Measurements from ENCODE around the gene ELOVL1.

ELOVL1 gene

DNA sequence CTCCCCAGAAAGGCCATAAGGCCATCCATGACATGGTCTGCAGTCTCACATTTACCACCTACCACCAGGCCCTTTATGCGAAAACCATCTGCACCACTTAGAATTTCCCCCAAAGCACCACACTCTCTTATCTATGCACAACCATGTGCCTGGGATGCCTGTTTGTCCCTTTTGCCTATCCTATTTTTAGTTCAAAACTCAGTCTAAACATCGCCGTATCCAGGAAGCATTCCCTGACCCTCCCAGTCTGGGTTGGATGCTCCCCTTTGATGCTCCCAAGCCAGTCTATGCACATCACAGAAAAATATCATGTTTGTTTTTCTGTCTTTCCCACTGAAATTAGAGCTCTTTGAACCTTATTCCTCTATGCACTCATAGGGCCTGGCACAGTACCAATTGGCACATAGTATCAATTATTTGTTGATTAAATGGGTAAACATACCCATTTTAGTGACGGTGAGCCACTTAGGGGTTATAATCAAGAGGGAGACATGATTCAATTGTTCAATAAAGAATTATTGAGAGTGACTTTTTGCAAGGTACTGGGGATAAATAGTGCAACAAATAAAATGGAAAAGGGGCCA lies 23.5 kb downstream of the ELOVL1 start:
- no peaks in the 10 kb centered on the region for H3K4me1 ChIP-seq
- DNase-seq (ENCODE audit: low spot score in 2 of 2), result no peak
- in situ Hi-C loops (cut with MboI; ENCODE audit: low sequenced_read_pairs), result no loop called here
- no peaks in the 10 kb centered on the region for H3K27me3 ChIP-seq (ENCODE audit: low read depth)
- no peaks in the 10 kb centered on the region for H3K9me3 ChIP-seq
- no peak overlapping the region for H3K4me3 ChIP-seq
- no peaks in the 10 kb centered on the region for H3K36me3 ChIP-seq (replicated peaks)

GRCh38 chr1:43340559-43340958 lies 27.3 kb downstream of the ELOVL1 start:
- H3K4me1 ChIP-seq, result no peaks in the 10 kb centered on the region
- no peaks in the 10 kb centered on the region for H3K9me3 ChIP-seq
- H3K4me3 ChIP-seq, result no peak overlapping the region
- in situ Hi-C loops (cut with MboI; ENCODE audit: low sequenced_read_pairs), result no loop called here
- no peaks in the 10 kb centered on the region for H3K27me3 ChIP-seq (ENCODE audit: low read depth)
- DNase-seq (ENCODE audit: low spot score in 2 of 2), result no peak
- no peaks in the 10 kb centered on the region for H3K36me3 ChIP-seq (replicated peaks)

GRCh38 chr1:43339584-43340232 lies 28.1 kb downstream of the ELOVL1 start:
- H3K27me3 ChIP-seq (ENCODE audit: low read depth), result no peaks in the 10 kb centered on the region
- no peak for DNase-seq (ENCODE audit: low spot score in 2 of 2)
- no peaks in the 10 kb centered on the region for H3K36me3 ChIP-seq (replicated peaks)
- H3K4me1 ChIP-seq, result no peaks in the 10 kb centered on the region
- H3K9me3 ChIP-seq, result no peaks in the 10 kb centered on the region
- in situ Hi-C loops (cut with MboI; ENCODE audit: low sequenced_read_pairs), result no loop called here
- H3K4me3 ChIP-seq, result no peak overlapping the region

DNA sequence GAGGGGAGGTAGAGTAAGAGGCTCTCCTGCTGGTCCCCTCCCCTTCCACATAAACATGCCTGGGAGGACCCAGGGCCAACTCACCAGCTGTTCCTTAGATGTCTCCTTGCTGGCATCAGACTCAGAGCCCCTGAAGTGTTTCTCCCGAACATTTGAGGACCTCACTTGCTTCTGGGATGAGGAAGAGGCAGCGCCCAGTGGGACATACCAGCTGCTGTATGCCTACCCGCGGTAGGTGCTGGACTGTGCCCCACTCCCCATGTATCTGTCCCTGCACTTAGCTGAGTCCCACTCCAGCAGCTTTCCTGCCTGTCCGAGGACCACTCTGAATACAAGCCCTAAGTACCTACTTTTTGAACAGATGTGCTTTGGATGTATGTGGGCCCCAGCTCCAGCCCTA lies 29.8 kb downstream of the ELOVL1 start:
- Histone ChIP-seq H3K4me3 (no peak overlapping the region), H3K9me3 (no peaks in the 10 kb centered on the region), H3K4me1 (no peaks in the 10 kb centered on the region), H3K27me3 (ENCODE audit: low read depth) (no peaks in the 10 kb centered on the region), H3K36me3 (replicated peaks) (no peaks in the 10 kb centered on the region)
- no peak for DNase-seq (ENCODE audit: low spot score in 2 of 2)
- in situ Hi-C loops (cut with MboI; ENCODE audit: low sequenced_read_pairs), result no loop called here

DNA sequence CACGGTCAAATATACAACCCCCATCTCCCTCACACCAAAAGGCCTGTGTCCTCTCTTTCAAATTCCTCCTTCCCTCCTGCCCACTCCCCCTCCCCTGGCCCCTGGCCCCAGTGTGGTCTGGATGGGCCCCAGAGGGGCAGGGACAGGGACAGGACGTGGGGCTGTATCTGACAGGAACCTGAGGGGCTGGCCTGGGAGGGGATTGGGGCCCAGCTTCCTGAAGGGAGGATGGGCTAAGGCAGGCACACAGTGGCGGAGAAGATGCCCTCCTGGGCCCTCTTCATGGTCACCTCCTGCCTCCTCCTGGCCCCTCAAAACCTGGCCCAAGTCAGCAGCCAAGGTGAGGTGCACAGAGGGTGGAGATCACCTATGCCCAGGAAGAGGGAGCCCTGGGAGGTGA lies 30.2 kb downstream of the ELOVL1 start, which contains the start of gene MPL:
TSS of gene MPL (plus strand) at position 231 of the 400 bp plus-strand sequence. CDS start at position 262, 31 bp downstream.
- Histone ChIP-seq H3K4me1 (no peaks in the 10 kb centered on the region), H3K9me3 (no peaks in the 10 kb centered on the region), H3K27me3 (ENCODE audit: low read depth) (no peaks in the 10 kb centered on the region), H3K4me3 (no peak within 1 kb of the TSS), H3K36me3 (replicated peaks) (no peaks in the 10 kb centered on the region)
- DNase-seq (ENCODE audit: low spot score in 2 of 2), result no peak
- in situ Hi-C loops (cut with MboI; ENCODE audit: low sequenced_read_pairs), result no loop called here

- Histone ChIP-seq H3K9me3 (no peaks in the 10 kb centered on the region), H3K4me1 (no peaks in the 10 kb centered on the region), H3K27me3 (ENCODE audit: low read depth) (no peaks in the 10 kb centered on the region), H3K36me3 (replicated peaks) (no peaks in the 10 kb centered on the region), H3K4me3 (no peak overlapping the region)
- DNase-seq (ENCODE audit: low spot score in 2 of 2), result no peak
- in situ Hi-C loops (cut with MboI; ENCODE audit: low sequenced_read_pairs), result no loop called here
Measured at GRCh38 chr1:43334453-43335205, 33.2 kb downstream of the ELOVL1 start.

- H3K4me3 ChIP-seq, result no peak overlapping the region
- no peaks in the 10 kb centered on the region for H3K4me1 ChIP-seq
- no peak for DNase-seq (ENCODE audit: low spot score in 2 of 2)
- no peaks in the 10 kb centered on the region for H3K9me3 ChIP-seq
- in situ Hi-C loops (cut with MboI; ENCODE audit: low sequenced_read_pairs), result no loop called here
- no peaks in the 10 kb centered on the region for H3K36me3 ChIP-seq (replicated peaks)
- no peaks in the 10 kb centered on the region for H3K27me3 ChIP-seq (ENCODE audit: low read depth)
Measured at GRCh38 chr1:43331688-43332087, 36.1 kb downstream of the ELOVL1 start.

DNA sequence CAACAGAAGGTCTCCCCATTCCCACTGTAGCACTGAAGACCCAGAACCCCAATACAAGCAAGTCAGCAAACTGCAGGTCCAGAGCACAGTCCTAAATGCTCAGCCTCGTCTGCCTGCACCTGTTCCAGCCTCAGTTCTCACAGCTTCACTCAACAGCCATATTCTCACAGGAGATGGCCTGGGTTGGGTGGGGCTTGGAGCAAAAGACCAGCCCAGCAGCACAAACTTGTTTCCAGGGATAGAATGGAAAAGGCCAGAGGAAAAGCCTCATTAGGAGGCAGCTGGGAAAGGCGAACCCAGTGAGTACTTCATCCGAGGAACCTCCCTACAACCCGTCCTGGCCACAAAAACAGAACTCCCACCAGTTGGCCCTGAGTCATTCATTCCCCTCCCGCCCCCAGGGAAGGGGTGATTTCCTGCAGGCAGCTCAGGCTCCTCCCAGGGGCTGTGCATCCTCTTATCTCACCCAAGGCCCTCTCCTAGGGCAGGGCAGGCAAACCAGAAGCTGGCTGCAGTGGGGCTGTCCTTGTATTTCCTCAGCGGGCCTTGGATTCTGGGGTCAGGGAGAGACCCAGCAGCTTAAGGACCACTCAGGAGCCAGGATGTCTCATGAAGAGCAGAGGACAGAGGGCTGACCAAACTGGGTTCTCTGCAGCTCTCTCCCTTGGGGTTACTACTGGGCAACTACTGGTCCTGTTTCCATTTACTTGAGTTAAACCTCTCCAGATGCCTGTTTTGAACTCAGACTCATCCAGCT lies 37.6 kb downstream of the ELOVL1 start:
- H3K27me3 ChIP-seq (ENCODE audit: low read depth), result no peaks in the 10 kb centered on the region
- H3K4me1 ChIP-seq, result no peaks in the 10 kb centered on the region
- DNase-seq (ENCODE audit: low spot score in 2 of 2), result no peak
- peaks cover 3% of the 10 kb centered on the region; the same call in 1 of the 2 replicates for H3K9me3 ChIP-seq
- no peak overlapping the region for H3K4me3 ChIP-seq
- H3K36me3 ChIP-seq (replicated peaks), result no peaks in the 10 kb centered on the region
- in situ Hi-C loops (cut with MboI; ENCODE audit: low sequenced_read_pairs), result no loop called here

- H3K4me1 ChIP-seq, result no peaks in the 10 kb centered on the region
- H3K27me3 ChIP-seq (ENCODE audit: low read depth), result no peaks in the 10 kb centered on the region
- no peak overlapping the region for H3K4me3 ChIP-seq
- in situ Hi-C loops (cut with MboI; ENCODE audit: low sequenced_read_pairs), result no loop called here
- DNase-seq (ENCODE audit: low spot score in 2 of 2), result no peak
- H3K9me3 ChIP-seq, result peaks cover 3% of the 10 kb centered on the region; the same call in 1 of the 2 replicates
- H3K36me3 ChIP-seq (replicated peaks), result no peaks in the 10 kb centered on the region
Measured at GRCh38 chr1:43327549-43328292, 40.1 kb downstream of the ELOVL1 start.

DNA sequence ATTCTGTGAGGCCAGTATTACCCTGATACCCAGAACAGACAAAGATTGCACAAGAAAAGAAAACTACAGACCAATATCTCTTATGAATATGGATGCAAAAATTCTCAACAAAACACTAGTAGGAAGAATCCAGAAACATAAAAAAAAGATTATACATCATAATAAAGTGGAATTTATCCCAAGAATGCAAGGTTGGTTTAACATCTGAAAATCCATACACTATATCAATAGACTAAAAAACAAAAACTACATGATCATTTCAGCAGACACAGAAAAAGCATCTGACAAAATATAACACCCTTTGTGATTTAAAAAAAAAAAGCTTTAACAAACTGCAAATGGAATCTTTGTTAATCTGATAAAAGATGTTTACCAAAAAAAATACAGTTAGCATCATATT lies 42.4 kb downstream of the ELOVL1 start:
- H3K4me3 ChIP-seq, result no peak overlapping the region
- no peaks in the 10 kb centered on the region for H3K27me3 ChIP-seq (ENCODE audit: low read depth)
- in situ Hi-C loops (cut with MboI; ENCODE audit: low sequenced_read_pairs), result no loop called here
- no peaks in the 10 kb centered on the region for H3K36me3 ChIP-seq (replicated peaks)
- no peak for DNase-seq (ENCODE audit: low spot score in 2 of 2)
- peaks cover 3% of the 10 kb centered on the region; the same call in 1 of the 2 replicates for H3K9me3 ChIP-seq
- no peaks in the 10 kb centered on the region for H3K4me1 ChIP-seq

GRCh38 chr1:43324810-43325209 lies 43.0 kb downstream of the ELOVL1 start:
- no peaks in the 10 kb centered on the region for H3K4me1 ChIP-seq
- in situ Hi-C loops (cut with MboI; ENCODE audit: low sequenced_read_pairs), result no loop called here
- H3K4me3 ChIP-seq, result no peak overlapping the region
- H3K27me3 ChIP-seq (ENCODE audit: low read depth), result no peaks in the 10 kb centered on the region
- DNase-seq (ENCODE audit: low spot score in 2 of 2), result no peak
- H3K9me3 ChIP-seq, result peaks cover 3% of the 10 kb centered on the region; the same call in 1 of the 2 replicates
- H3K36me3 ChIP-seq (replicated peaks), result no peaks in the 10 kb centered on the region

- H3K4me1 ChIP-seq, result no peaks in the 10 kb centered on the region
- no peaks in the 10 kb centered on the region for H3K27me3 ChIP-seq (ENCODE audit: low read depth)
- peaks cover 3% of the 10 kb centered on the region; the same call in 1 of the 2 replicates for H3K9me3 ChIP-seq
- H3K36me3 ChIP-seq (replicated peaks), result no peaks in the 10 kb centered on the region
- no peak overlapping the region for H3K4me3 ChIP-seq
- DNase-seq (ENCODE audit: low spot score in 2 of 2), result no peak
- in situ Hi-C loops (cut with MboI; ENCODE audit: low sequenced_read_pairs), result no loop called here
Measured at GRCh38 chr1:43322506-43322905, 45.3 kb downstream of the ELOVL1 start.

DNA sequence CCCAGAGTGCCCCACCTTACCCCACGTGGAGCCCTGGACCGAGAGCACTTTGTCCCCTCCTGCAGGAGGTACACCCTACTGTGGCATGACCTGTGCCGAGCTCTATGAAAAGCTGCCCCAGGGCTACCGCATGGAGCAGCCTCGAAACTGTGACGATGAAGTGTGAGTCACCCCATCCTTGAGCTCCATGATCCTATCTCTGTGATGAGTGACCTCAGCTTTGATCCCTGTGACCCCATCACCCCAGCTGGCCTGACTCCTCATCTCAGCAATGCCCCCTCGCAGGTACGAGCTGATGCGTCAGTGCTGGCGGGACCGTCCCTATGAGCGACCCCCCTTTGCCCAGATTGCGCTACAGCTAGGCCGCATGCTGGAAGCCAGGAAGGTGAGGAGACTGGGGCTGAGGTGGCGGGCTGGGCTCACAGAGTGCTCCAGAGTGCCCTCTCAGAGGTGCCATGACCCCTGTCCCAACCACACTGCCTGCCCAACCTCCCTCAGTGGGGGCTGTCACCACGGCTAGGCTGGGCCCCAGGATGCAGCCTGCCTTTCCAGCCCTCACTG lies 46.4 kb downstream of the ELOVL1 start:
- Histone ChIP-seq H3K4me1 (no peaks in the 10 kb centered on the region), H3K4me3 (no peak overlapping the region), H3K36me3 (replicated peaks) (no peaks in the 10 kb centered on the region), H3K27me3 (ENCODE audit: low read depth) (no peaks in the 10 kb centered on the region), H3K9me3 (peaks cover 3% of the 10 kb centered on the region; the same call in 1 of the 2 replicates)
- in situ Hi-C loops (cut with MboI; ENCODE audit: low sequenced_read_pairs), result no loop called here
- DNase-seq (ENCODE audit: low spot score in 2 of 2), result no peak
